ENCODE measurements around the gene COLEC12.
"Not testable (repeated sequence)": the region's sequence is repeated elsewhere in the genome, so short reads cannot be mapped to it uniquely, and the experiment has no call there.

Gene COLEC12

DNA sequence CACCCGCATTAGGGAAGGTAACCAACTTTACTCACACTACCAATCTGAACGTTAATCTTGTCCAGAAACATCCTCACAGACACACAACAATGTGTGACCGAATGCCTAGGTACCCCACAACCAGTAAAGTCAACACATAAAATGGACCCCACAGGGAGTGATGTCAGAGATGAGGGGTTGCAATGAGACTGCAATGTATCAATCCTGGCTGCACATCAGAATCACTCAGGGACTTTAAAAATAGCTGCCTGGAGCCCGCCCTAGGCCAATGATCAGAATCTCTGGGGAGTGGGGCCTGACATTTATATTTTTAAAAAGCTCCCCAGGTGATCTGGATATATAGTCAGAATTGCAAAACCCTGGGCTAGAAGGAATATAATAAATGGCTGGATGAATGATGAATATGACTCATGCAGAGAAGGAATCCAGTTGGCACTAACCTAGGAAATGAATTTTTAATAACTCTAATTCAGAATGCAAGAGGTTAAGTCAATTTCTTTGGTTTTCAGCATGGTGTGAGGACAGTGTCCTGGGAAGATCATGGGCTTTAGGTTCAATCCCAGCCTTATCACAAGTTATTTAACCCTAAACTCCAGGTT lies 92.8 kb downstream of the COLEC12 start:
- peak; percentile 67 for DNase-seq

DNA sequence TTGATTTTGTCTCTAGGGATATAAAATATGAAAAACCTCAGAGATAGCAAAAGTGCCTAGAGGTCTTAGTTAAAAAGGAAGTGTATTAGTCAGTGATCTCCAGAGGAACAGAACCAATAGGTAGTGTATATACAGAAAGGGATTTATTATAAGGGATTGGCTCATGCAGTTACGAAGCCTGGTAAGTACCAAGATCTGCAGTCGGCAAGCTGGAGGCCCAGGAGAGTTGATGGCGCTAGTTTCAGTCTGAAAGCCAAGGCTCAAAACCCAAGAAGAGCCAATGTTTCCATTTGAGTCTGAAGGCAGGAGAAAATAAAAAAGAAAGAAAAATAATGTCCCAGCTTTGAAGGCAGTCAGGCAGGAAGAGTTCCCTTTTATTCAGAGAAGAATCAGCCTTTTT lies 93.3 kb downstream of the COLEC12 start:
- no peak for DNase-seq

DNA sequence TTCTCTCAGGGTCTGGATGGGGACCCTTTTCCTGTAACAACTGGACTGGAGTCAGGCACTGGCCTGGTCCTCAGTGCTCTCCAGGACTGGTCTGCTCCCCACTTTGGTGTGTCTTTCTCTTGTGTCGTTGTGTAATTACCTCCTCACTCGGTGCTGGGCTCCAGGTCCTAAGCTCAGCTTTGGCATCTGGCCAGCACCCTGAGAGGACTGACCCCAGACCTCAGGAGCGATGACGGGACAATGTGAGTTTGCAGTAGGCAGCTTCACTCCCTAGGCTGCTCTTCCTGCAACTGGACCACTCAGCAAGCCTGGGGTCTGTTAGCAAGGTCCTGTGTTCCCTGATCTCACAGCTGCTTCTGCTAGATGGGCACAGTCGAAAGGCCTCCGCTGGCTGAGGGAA lies 93.8 kb downstream of the COLEC12 start:
- DNase-seq, result no peak

DNA sequence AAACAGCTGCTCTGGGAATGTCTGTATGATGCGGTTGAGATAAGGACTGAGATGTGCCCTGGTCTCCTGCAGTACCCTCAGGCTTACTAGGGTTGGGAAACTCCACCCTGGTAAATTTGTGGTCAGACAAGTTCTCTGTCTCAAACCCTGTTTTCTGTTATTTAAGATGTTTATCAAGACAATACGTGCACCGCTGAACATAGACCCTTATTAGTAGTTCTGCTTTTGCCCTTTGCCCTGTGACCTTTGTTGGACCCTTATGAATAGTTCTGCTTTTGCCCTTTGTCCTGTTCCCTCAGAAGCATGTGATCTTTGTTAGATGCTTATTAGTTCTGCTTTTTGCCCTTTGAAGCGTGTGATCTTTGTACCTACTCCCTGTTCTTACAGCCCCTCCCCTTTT lies 95.5 kb downstream of the COLEC12 start:
- not testable (repeated sequence) for DNase-seq

DNA sequence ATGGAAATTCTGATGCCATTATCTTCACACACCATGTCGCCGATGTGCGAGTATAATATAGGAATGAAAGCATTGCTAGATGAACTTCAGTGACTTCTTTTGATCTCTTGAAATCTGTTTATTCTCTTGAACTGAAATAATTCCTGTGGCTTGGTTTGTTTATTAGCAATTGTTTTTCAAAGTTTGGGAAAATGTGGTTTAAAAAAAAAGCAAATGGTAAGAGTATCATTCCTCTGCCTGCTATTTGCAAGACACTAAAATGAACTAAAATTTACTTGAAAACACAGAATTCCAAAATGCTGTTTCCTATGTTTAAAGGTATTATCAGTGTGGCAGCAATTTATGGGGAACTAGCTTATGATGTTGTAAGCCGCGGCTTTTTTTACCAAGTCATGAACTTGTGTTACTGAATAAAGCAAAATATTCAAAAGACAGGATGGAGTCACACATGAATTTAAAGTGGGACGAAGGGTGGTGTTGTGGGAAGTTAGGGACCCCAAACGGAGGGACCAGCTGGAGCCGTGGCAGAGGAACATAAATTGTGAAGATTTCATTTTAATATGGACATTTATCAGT lies 96.4 kb downstream of the COLEC12 start:
- no peak for DNase-seq

DNA sequence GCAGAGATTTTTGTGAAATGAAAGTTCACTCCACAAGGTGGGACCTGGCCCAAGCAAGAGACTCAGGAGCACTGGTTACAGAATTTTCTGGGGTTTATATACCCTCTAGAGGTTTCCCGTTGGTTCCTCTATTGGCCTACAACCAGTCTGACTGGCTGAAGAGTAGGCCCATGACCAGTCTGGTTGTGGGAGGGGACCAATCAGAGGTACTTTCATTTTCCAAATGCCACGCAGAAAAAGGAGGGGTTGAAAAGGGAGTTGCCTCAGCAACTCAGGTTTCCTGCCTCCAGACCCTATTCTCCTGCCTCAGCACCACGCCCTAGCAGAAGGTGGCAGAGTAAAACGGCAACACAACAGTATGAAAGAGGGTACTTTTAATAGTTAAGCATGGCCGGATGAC lies 98.4 kb downstream of the COLEC12 start:
- no peak for DNase-seq

DNA sequence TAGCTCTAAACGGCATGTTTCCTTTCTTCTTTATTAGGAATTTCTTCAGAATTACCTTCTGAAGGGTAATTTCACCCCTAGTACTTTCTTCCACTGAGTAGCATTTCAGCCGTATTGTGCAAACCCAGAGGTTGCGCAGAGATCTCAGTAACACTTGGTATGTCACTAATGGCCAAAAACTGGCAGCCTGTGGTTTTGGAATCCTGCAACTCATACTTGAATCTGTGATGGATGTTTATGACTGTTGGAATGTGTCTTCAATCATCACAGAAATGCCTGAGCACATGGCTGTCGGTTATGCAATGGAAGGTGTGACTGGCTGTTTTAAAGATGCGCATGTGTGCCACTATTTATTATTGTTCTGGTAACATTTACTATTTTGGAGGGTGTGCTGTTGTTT lies 100.0 kb downstream of the COLEC12 start:
- DNase-seq, result peak; percentile 97

DNA sequence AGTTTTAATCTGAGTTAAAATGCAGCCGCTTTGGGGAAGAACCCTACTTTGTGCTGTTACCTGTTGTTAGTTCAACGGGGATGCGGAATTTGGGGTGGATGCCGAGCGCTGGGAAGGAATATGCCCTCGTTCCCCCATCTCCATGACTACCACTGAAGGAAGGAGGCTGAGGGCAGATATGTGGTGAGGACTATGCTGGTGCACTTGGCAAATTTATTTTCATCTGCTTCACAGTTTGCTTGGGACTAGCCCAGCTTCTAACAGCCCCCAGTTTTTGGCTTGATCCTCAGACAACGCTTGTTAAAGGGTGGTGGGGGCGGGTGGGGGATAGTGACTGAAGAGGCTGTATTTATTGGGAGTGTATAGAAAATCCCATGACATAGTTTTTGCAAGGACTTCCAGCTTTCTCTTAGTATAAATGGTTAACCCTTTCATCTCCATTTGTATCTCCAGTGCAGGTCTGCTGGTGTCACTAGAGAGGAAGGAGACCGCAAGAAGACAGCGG lies 100.8 kb downstream of the COLEC12 start:
- peak; percentile 12 for DNase-seq

DNA sequence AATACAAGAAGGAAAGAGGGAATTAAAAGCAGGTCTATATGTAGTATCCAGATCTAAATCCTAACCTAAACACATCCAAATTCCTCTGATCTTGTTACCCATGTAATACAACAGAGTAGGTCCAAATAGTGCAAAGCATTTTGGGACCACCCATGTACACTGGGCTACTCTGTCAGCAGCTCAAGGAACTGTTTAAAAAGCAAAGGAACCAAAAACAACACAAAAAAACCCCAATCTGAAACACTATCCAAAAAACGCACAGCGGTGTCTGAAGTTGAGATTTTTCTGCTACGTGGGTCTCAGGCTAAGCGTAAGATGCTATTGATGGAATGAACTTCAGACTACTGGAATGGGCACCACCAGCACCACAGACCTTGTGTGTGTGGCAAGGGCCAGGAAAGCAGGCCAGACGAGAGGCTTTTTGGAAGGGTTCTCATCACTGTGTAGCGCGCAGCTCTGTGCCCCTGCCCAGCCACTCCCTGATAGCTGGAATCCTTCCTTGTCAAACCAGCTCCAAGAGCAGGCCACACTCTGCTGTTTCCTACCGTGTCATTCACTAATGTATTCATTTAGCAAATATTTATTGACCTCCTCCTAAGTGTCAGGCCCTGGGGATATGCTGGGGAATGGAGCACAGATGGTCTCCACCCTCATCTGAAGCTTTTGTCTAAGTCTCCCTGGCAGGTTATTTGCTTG lies 101.4 kb downstream of the COLEC12 start:
- peak; percentile 40 for DNase-seq

DNA sequence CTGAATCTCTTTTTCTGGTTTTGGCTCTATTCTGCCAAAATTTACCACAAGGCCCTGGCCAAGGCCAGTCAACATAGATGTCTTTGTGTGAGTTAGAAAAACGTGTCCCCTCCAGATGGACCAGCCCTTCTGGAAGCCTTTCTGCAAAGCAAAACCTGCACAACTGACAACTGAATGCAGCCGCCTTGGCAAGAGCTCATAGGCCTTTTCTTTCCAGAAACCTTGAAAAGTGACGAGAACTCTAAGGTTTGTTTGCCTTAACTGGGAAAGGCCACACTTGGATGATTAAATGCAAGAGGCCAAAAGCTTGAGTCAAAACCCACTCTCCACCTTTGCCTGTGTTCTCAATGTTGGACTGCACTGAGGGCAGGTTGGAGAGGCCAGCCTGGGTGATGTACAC lies 103.9 kb downstream of the COLEC12 start:
- no peak for DNase-seq

DNA sequence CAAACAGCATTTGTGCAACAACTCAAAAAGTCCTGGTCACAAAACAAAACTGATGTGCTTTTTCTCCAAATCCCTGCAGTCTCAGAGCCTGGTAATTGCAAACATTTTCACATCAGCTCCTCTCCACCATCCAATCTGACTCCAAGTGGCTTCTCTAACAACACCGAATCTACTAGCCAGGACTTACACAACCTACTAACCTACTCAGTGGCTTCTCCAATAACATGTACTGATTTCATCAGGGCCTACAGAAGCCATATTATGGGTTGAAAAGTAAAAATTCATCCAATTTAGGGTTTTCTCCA lies 104.3 kb downstream of the COLEC12 start:
- DNase-seq, result peak; percentile 45

DNA sequence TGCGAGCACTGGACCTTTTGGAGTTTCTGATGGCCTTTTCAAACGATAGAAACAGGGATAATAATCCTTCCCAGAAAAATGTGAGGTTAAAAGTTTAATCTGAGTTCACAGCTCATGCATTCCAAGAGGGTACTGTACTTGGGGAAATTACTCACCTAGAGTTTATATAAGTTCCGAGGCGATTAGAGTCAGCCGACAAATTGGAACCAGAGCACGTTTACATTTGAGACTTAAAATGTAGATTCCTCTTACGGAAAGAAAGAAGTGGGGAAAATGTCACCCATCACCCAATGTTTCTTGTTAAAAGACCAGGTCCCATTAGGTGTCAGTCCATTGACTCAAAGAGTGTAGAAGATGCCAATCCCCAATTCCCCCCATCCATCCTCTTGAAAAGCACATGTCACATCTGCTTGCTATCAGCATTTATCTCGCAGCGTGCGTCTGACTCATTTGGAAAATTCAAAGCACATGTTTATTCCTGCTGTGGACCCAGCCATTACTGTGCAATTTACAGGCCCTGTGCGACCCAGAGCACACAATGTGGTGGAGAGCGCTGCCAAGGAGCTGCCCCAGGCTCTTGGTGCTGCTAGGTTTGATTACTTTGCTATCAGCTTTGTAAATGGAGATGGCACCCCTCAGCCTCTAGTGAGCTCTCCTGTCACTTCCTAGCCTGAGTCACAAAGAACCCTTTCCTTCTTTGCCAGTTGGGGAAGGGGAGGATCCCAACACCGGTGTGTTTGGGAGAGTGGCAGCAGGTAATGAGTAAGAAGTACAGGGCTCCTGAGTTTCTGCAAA lies 104.8 kb downstream of the COLEC12 start:
- DNase-seq, result peak; percentile 95

DNA sequence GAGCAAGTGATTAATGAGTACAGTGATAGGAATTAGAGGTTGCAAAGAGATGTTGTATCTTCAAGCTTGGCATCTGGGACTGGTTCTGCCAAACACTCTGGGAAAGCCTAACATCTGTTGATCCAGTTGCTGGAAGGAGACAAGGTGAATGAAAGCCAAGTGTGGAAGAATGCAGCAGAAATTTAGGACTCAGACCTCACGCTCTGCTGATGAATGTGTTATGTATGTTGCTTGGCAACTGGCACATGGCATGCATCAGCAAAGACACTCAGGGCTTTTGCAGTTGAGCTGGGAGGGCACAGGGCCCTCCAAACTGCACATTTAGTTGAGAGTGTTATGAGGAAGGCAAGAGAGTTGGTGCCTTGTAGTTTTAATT lies 105.5 kb downstream of the COLEC12 start:
- peak; percentile 94 for DNase-seq

DNA sequence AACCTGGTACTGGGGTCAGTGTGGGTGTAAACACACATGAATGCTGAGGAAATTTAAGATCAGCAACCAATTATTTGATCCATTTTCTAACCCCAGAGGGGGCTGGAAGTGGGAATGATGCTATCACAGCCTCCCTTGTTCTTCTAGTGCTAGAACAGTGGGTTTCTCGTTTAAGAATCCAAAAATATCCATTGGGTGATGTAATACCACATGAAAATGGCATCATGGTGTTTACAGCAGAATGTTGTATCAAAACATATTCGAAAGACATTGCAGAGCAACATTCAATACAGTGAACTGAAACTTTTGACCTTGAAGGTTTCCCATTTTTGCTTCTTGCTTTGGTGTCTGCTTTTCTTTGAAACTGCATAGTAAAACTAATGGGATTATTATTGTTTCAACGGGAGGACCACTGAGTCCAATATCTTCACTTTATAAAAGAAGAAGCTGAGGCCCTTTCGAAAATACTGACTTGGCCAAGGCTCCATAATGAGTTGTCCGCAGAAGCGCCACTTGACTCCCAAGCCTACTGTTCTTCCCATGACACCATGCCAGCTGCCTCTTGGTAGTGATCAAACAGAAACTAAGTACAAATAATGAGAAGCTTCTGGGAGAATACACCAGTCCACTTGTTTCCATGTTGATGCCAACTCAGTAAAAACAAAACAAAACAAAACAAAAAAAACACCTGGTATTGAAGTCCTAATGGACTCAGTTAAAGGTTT lies 106.1 kb downstream of the COLEC12 start:
- DNase-seq, result no peak

DNA sequence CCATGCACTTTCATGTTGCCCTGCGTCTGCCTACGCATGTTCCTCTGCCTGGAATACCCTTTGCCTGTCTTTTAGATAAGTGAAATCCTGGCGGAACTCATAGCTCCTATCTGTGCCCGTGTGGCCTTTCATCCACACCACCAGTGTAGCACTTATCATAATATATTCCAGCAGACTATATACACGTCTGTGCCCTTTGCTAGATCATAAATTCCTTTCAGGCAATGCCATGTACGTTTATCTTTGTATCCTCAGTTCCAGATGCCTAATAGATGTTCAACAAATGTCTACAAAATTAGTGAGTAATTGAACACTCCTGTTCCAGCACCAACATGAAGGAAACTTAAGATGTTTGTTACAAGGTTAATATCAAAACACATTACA lies 106.9 kb downstream of the COLEC12 start:
- no peak for DNase-seq

DNA sequence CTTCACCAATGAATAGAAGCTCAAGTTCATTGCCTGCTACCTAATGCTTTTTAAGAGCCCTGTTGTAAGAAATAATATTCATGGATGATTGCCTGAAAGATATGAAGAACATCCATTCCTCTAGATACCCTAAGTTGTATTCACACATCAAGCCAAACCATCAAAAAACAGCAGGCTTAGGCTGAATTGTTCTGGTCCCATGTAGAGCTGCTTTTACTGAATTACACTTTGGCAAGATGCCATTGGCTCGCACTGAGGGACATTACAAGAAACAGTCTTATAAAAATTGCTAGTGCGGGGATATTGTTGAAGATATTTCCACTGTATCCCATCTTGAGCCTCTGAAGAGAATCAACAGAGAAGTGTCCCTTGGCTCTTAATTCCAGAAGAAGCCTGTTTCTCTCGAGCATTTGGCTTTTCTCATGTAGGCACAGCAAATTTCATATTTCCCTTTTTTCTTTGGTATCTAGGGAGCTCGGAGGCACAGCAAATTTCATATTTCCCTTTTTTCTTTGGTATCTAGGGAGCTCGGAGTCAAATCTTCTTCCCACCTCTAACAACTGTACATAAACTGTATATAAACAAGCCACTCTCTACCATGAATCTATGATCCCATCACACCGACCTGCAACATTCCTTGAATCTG lies 107.5 kb downstream of the COLEC12 start:
- DNase-seq, result no peak

DNA sequence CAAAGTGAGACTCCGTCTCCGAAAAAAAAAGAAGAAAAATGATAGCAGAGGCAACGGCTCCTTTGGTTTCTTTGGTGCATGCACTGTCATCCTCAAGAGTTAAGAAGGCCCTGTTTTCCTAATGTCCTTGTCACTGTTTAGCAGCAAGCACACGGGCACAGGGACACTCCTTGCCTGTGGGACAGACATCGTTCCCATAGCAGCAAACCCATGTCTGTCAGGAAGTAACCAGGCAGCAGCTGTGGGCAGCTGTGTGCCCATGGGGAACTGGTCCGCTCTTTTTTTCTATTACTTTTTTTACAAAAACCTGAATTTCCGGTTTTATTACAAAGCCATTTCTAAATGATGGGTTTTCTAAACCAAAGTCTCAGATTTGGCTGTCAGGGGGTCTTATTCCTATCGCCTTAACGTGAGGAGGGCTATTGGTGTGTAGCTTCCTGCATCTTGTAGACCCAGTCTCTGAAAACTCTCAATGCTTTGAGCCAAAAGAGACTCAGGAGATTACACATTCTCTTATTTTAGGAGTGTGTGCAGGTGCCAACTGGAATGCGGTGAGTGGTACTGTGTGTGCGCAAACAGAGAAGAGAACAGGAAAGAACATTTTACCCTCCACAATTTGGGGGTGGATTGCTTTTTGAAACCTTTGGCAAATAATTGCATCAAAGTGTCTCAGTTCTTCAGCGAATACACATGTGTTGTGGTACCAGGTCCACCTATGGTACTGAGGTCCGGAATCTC lies 109.6 kb downstream of the COLEC12 start:
- no peak for DNase-seq

DNA sequence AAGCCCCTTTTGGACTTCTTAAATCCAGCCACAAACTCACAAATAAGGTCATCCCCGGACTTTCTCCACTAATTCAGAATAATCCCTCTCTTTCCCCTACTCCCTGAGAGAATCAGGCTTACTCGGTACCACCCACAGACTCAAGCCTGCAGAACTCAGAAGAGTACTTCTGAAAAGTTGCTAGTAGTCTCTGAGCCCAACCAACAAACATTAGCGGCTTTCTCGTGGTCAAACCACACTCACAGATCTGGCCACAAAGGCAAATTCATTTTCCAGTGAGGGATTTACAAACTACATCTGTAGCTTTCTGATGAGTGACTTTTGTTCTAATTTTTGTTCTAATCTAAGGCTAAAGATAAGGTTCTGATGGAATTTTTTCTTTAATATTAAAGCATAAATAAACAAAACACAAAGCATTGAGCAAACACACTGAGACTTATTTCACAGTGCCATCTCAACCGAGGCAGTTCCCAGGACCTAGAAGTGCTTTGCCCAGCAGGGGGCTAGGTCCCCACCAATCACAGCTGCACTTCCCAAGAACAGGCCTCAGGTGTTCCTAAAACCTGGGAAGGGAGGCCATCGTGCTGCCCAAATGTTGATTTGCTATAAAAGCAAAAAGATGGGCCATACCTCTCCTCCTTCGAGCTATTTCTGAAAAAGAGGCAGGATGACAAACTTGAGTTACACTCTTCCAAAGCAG lies 110.7 kb downstream of the COLEC12 start:
- DNase-seq, result peak; percentile 67

DNA sequence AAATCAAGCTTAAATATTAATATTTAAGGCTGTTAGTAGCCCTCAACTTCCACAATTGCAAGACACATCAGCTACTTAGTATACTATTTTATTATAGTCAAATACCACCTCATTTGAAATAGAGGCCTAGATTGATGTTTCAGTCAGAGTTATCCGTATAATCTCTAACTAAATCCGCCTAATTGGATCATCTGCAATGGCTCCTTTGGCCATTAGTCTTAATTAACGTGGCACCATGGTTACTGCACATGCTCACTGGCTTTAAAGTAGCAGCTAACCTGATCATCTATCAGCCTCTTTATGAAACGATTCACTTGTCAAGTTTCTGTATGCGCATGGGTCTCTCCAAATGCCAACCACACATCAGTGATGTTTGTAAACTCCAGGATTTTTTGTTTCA lies 112.3 kb downstream of the COLEC12 start:
- DNase-seq, result no peak

DNA sequence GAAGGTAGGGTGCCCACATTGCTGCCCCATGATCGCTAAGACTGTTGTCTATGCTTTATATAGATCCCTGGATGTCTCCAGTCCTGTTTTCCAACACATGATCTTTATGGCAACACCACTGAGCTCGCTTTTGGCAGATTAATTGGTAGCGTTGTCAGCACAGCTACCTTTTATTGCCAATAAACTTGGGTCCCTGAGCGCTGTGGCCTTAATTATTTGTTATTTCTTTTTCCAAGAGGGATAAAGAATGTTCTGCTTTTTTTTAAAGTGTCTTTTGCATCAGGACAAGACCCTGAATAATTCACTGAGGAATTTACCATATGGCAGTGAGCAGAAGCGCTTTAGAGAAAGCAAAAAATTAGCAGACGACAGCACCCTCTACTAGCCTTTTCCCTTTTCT lies 113.5 kb downstream of the COLEC12 start:
- DNase-seq, result no peak

DNA sequence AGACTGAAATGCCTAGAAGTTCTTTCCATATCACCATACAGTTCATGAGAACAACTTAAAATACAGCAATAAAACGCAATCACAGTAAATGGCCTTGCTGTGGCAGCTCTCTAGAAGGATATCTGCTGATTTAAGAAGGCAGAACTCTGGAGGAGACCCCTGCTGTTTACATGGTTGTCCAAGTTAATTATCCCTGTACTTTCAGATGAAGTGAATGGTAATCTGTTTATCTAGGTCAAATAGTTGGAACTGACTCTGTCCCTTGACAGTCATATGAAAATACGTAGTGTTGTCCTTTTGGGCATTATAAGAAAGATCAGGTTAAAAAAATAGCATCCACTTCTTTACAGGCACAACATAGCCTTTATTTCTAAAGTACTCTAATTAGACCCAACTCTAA lies 115.6 kb downstream of the COLEC12 start:
- DNase-seq, result no peak

Data from fibroblast of skin of abdomen (primary cell).